HEK293 (cell line): ENCODE measurements around the gene ZNF284.
A peak's percentile ranks its signal among the peaks of the same experiment; 100 is the strongest.

Experiments
- AEBP2 ChIP-seq: fragments of 450-650 bp; formaldehyde crosslinking; IDR thresholded peaks from 2 replicates; pipeline ENCODE4 v1.5.1; 2016; ENCODE audit warnings: missing biosample characterization, missing genetic modification characterization, borderline replicate concordance
- ATF2 ChIP-seq: fragments of 450-650 bp; formaldehyde crosslinking; IDR thresholded peaks from 2 replicates; pipeline ENCODE4 v1.5.1; 2016; ENCODE audit warnings: missing biosample characterization, missing genetic modification characterization, low read depth
- GLIS1 ChIP-seq: fragments of 450-650 bp; formaldehyde crosslinking; IDR thresholded peaks from 2 replicates; pipeline ENCODE4 v1.5.1; 2016; ENCODE audit warnings: missing biosample characterization, missing genetic modification characterization
- OVOL3 ChIP-seq: fragments of 450-650 bp; formaldehyde crosslinking; IDR thresholded peaks from 2 replicates; pipeline ENCODE4 v1.5.1; 2016; ENCODE audit warnings: missing biosample characterization, missing genetic modification characterization
- PATZ1 ChIP-seq: fragments of 450-650 bp; formaldehyde crosslinking; IDR thresholded peaks from 2 replicates; pipeline ENCODE4 v1.5.1; 2016; ENCODE audit warnings: missing biosample characterization, missing genetic modification characterization
- PRDM10 ChIP-seq: fragments of 450-650 bp; formaldehyde crosslinking; IDR thresholded peaks from 2 replicates; pipeline ENCODE4 v1.5.1; 2016; ENCODE audit warnings: missing biosample characterization, missing genetic modification characterization
- REPIN1 ChIP-seq: fragments of 450-650 bp; formaldehyde crosslinking; IDR thresholded peaks from 2 replicates; pipeline ENCODE4 v1.5.1; 2017; ENCODE audit warnings: missing biosample characterization, missing genetic modification characterization, low read depth
- SP3 ChIP-seq: fragments of 450-650 bp; formaldehyde crosslinking; IDR thresholded peaks from 2 replicates; pipeline ENCODE4 v1.5.1; 2016; ENCODE audit warnings: missing biosample characterization, missing genetic modification characterization
- ZBTB10 ChIP-seq: fragments of 450-650 bp; formaldehyde crosslinking; IDR thresholded peaks from 2 replicates; pipeline ENCODE4 v1.5.1; 2016; ENCODE audit warnings: missing biosample characterization, missing genetic modification characterization
- ZBTB7A ChIP-seq: fragments of 450-650 bp; formaldehyde crosslinking; IDR thresholded peaks from 2 replicates; pipeline ENCODE4 v1.5.1; 2016; ENCODE audit warnings: low read depth, missing biosample characterization, missing genetic modification characterization
- ZFP37 ChIP-seq: fragments of 450-650 bp; formaldehyde crosslinking; IDR thresholded peaks from 2 replicates; pipeline ENCODE4 v1.5.1; 2016; ENCODE audit warnings: missing biosample characterization, missing genetic modification characterization
- ZNF184 ChIP-seq: fragments of 450-650 bp; IDR thresholded peaks from 2 replicates; pipeline ENCODE4 v1.5.1; 2018; ENCODE audit warnings: missing biosample characterization, mild to moderate bottlenecking, missing genetic modification characterization
- ZNF24 ChIP-seq: fragments of 450-650 bp; formaldehyde crosslinking; IDR thresholded peaks from 2 replicates; pipeline ENCODE4 v1.5.1; 2016; ENCODE audit warnings: missing biosample characterization, missing genetic modification characterization
- ZNF335 ChIP-seq: fragments of 450-650 bp; formaldehyde crosslinking; conservative IDR thresholded peaks from 2 replicates; pipeline ENCODE4 v1.5.1; 2016; ENCODE audit warnings: missing biosample characterization, missing genetic modification characterization
- ZNF354C ChIP-seq: fragments of 450-650 bp; formaldehyde crosslinking; IDR thresholded peaks from 2 replicates; pipeline ENCODE4 v1.5.1; 2016; ENCODE audit warnings: missing biosample characterization, missing genetic modification characterization, low read depth, borderline replicate concordance
- ZNF37A ChIP-seq: fragments of 450-650 bp; IDR thresholded peaks from 2 replicates; pipeline ENCODE4 v1.5.1; 2018; ENCODE audit warnings: missing biosample characterization, missing genetic modification characterization
- ZNF391 ChIP-seq: fragments of 450-650 bp; formaldehyde crosslinking; IDR thresholded peaks from 2 replicates; pipeline ENCODE4 v1.5.1; 2016; ENCODE audit warnings: low read depth, missing biosample characterization, missing genetic modification characterization, borderline replicate concordance
- ZNF416 ChIP-seq: fragments of 450-650 bp; formaldehyde crosslinking; IDR thresholded peaks from 2 replicates; pipeline ENCODE4 v1.5.1; 2016; ENCODE audit warnings: missing biosample characterization, missing genetic modification characterization
- ZNF48 ChIP-seq: fragments of 450-650 bp; formaldehyde crosslinking; IDR thresholded peaks from 2 replicates; pipeline ENCODE4 v1.5.1; 2016; ENCODE audit warnings: missing biosample characterization, missing genetic modification characterization
- ZNF548 ChIP-seq: fragments of 450-650 bp; formaldehyde crosslinking; IDR thresholded peaks from 2 replicates; pipeline ENCODE4 v1.5.1; 2016; ENCODE audit warnings: missing biosample characterization, missing genetic modification characterization
- ZNF626 ChIP-seq: fragments of 450-650 bp; sonication (Bioruptor Pico); formaldehyde crosslinking; IDR thresholded peaks from 2 replicates; pipeline ENCODE4 v1.5.1; 2018; ENCODE audit warnings: missing biosample characterization, missing genetic modification characterization, inconsistent platforms
- ZNF785 ChIP-seq: fragments of 450-650 bp; formaldehyde crosslinking; IDR thresholded peaks from 2 replicates; pipeline ENCODE4 v1.5.1; 2016; ENCODE audit warnings: missing biosample characterization, missing genetic modification characterization
- ZNF830 ChIP-seq: fragments of 450-650 bp; IDR thresholded peaks from 2 replicates; pipeline ENCODE4 v1.5.0; 2018; ENCODE audit warnings: missing biosample characterization, missing genetic modification characterization, low read depth, mild to moderate bottlenecking, moderate library complexity
- ZNF843 ChIP-seq: fragments of 450-650 bp; formaldehyde crosslinking; IDR thresholded peaks from 2 replicates; pipeline ENCODE4 v1.5.1; 2016; ENCODE audit warnings: missing biosample characterization, missing genetic modification characterization
- ZSCAN30 ChIP-seq: fragments of 450-650 bp; IDR thresholded peaks from 2 replicates; pipeline ENCODE4 v1.5.1; 2018; ENCODE audit warnings: missing biosample characterization, mild to moderate bottlenecking, missing genetic modification characterization, moderate library complexity

Gene ZNF284

GRCh38 chr19:44025217-44025936 is 46.6 kb upstream of the ZNF284 start, which contains the start of gene ZNF222 (continued):
- peak; percentile 80 for TF ChIP-seq ZBTB10 (tag by site-specific recombination)
- TF ChIP-seq GLIS1 (tag by site-specific recombination) = peak; percentile 46; the same call in 1 of the 2 replicates
- peak; percentile 6; the same call in 1 of the 2 replicates for TF ChIP-seq ZSCAN30
- TF ChIP-seq REPIN1 (tag by site-specific recombination) = peak; percentile 49; the same call in 1 of the 2 replicates
- TF ChIP-seq ZNF391 (tag by site-specific recombination) = no peak; the same call in 1 of the 2 replicates
- TF ChIP-seq ZNF785 = no peak
- TF ChIP-seq PRDM10 (tag by site-specific recombination) = peak; percentile 18; the same call in 1 of the 2 replicates
- no peak for TF ChIP-seq ZNF48 (tag by site-specific recombination)
- no peak; the same call in none of the 2 replicates for TF ChIP-seq ZNF843 (tag by site-specific recombination)
- peak; percentile 99 for TF ChIP-seq ZNF335 (tag by site-specific recombination)
- no peak for TF ChIP-seq ZNF626 (tag by site-specific recombination)
- TF ChIP-seq ZFP37 = peak; percentile 63; the same call in 1 of the 2 replicates
- TF ChIP-seq ZNF37A (tag by site-specific recombination) = no peak
- TF ChIP-seq AEBP2 (tag by site-specific recombination) = no peak
- TF ChIP-seq ZBTB7A (tag by site-specific recombination) = peak; percentile 94
- TF ChIP-seq ZNF548 (tag by site-specific recombination) = no peak
- TF ChIP-seq ZNF24 (tag by site-specific recombination) = 0 out of 2 replicates have a peak, but pooled peaks have one; percentile 59
- no peak for TF ChIP-seq ZNF416 (tag by site-specific recombination)
- TF ChIP-seq ATF2 (tag by site-specific recombination) = no peak; the same call in 1 of the 2 replicates
- TF ChIP-seq PATZ1 (tag by site-specific recombination) = peak; percentile 72
- TF ChIP-seq ZNF830 = no peak
- peak; percentile 48; the same call in 1 of the 2 replicates for TF ChIP-seq SP3 (tag by site-specific recombination)
- TF ChIP-seq ZNF184 (tag by site-specific recombination) = 0 out of 2 replicates have a peak, but pooled peaks have one; percentile 6
- TF ChIP-seq ZNF354C (tag by site-specific recombination) = no peak
- peak; percentile 85 for TF ChIP-seq OVOL3 (tag by site-specific recombination)
